Measurements from ENCODE around the gene FECH. TPM values are rescaled to one million over a fixed set of nuclear protein-coding genes. Genes with fewer than 3 reads are reported as not detected.

Gene FECH
- total and polyA plus RNA-seq, 9 of the 15 experiments (the other 6 are each of a cell fraction or from before 2014, with no cell fraction given): 19.8 to 170 (median 56.8) TPM

- TF ChIP-seq GTF2F1 (IDR thresholded peaks at IDR 0.05; ENCODE audit: low read depth, low read length) (no peak), ZNF280B (CRISPR knock-in tag; IDR thresholded peaks at IDR 0.05) (no peak), ATF4 (CRISPR knock-in tag; IDR thresholded peaks at IDR 0.05) (no peak), SAFB2 (IDR thresholded peaks at IDR 0.05; ENCODE audit: borderline replicate concordance, low read depth, low read length, severe bottlenecking) (no peak), MCM3 (IDR thresholded peaks at IDR 0.05) (no peak), TBL1XR1 (IDR thresholded peaks at IDR 0.05; ENCODE audit: low read length in 2 of 2) (peak; percentile 76 to 82; a peak in 3 of 4 replicates), RNF219 (CRISPR knock-in tag; IDR thresholded peaks at IDR 0.05) (no peak), SIX5 (IDR thresholded peaks at IDR 0.05; ENCODE audit: borderline replicate concordance in 1 of 2, insufficient read depth in 1 of 2, low read depth in 1 of 2, low read length in 2 of 2) (no peak), THRB (CRISPR knock-in tag; conservative IDR thresholded peaks at IDR 0.05) (no peak), TRIM28 (IDR thresholded peaks at IDR 0.05) (no peak), E4F1 (CRISPR knock-in tag; IDR thresholded peaks at IDR 0.05; ENCODE audit: borderline replicate concordance) (no peak), XRCC3 (IDR thresholded peaks at IDR 0.05) (no peak), HINFP (tag; conservative IDR thresholded peaks at IDR 0.05; ENCODE audit: low read depth) (no peak), CREB3 (tag; conservative IDR thresholded peaks at IDR 0.05; ENCODE audit: low read depth) (no peak; the same call in 1 of the 2 replicates), KLF6 (CRISPR knock-in tag; IDR thresholded peaks at IDR 0.05; ENCODE audit: borderline replicate concordance) (no peak)
Observed at GRCh38 chr18:57583297-57583835, 3.1 kb downstream of the FECH start (continued).
